Measurements from ENCODE around the gene TRAF2.

Gene TRAF2

GRCh38 chr9:136965771-136966484, 79.6 kb downstream of the TRAF2 start:
- no peak for DNase-seq

GRCh38 chr9:136968333-136969127, 82.2 kb downstream of the TRAF2 start:
- DNase-seq: no peak

GRCh38 chr9:136969150-136969549, 82.8 kb downstream of the TRAF2 start:
- DNase-seq: no peak

- DNase-seq: no peak
These were observed 83.5 kb downstream of the TRAF2 start for GRCh38 chr9:136969774-136970173.

- DNase-seq: no peak
These were observed 84.0 kb downstream of the TRAF2 start for GRCh38 chr9:136970361-136970760.

GRCh38 chr9:136971746-136972145, 85.4 kb downstream of the TRAF2 start:
- DNase-seq: no peak

- no peak for DNase-seq
These were observed 86.0 kb downstream of the TRAF2 start for GRCh38 chr9:136972335-136972734.

- no peak for DNase-seq
These were observed 86.4 kb downstream of the TRAF2 start for GRCh38 chr9:136972743-136973142.

GRCh38 chr9:136973618-136974617, 87.6 kb downstream of the TRAF2 start:
- no peak for DNase-seq

- DNase-seq: no peak
These were observed 88.7 kb downstream of the TRAF2 start for GRCh38 chr9:136974817-136975535.

- peak; percentile 38 for DNase-seq
These were observed 89.3 kb downstream of the TRAF2 start for GRCh38 chr9:136975644-136976043.
